HG03103 (cell line): ENCODE data around the gene AGAP1.

Experiments used
- ATAC-seq: cut with Tn5 transposase; IDR thresholded peaks from one replicate; pipeline ENCODE4 v1.9.1; 2021; ENCODE audit warnings: low read depth; ENCODE audit not compliant: unreplicated experiment

Gene AGAP1

GRCh38 chr2:235582081-235582686 lies 88.3 kb downstream of the AGAP1 start:
- no peak for ATAC-seq

- ATAC-seq: no peak
These were observed 88.9 kb downstream of the AGAP1 start for GRCh38 chr2:235582729-235583128.

GRCh38 chr2:235583144-235583543 lies 89.3 kb downstream of the AGAP1 start:
- no peak for ATAC-seq

GRCh38 chr2:235583925-235584637 lies 90.2 kb downstream of the AGAP1 start:
- no peak for ATAC-seq

- ATAC-seq: no peak
These were observed 90.8 kb downstream of the AGAP1 start for GRCh38 chr2:235584638-235585007.

GRCh38 chr2:235587202-235587601 lies 93.4 kb downstream of the AGAP1 start:
- ATAC-seq: no peak

- ATAC-seq: no peak
These were observed 94.9 kb downstream of the AGAP1 start for GRCh38 chr2:235588750-235589149.

- no peak for ATAC-seq
These were observed 97.4 kb downstream of the AGAP1 start for GRCh38 chr2:235591231-235591730.

GRCh38 chr2:235591921-235592320 lies 98.1 kb downstream of the AGAP1 start:
- no peak for ATAC-seq

- no peak for ATAC-seq
These were observed 98.6 kb downstream of the AGAP1 start for GRCh38 chr2:235592430-235592829.

GRCh38 chr2:235592836-235593235 lies 99.0 kb downstream of the AGAP1 start:
- no peak for ATAC-seq

GRCh38 chr2:235594041-235594440 lies 100.2 kb downstream of the AGAP1 start:
- ATAC-seq: no peak

GRCh38 chr2:235594964-235595363 lies 101.1 kb downstream of the AGAP1 start:
- no peak for ATAC-seq

GRCh38 chr2:235595422-235596010 lies 101.7 kb downstream of the AGAP1 start:
- ATAC-seq: no peak

GRCh38 chr2:235596272-235596671 lies 102.4 kb downstream of the AGAP1 start:
- no peak for ATAC-seq

GRCh38 chr2:235597081-235597615 lies 103.3 kb downstream of the AGAP1 start:
- no peak for ATAC-seq

- no peak for ATAC-seq
These were observed 104.2 kb downstream of the AGAP1 start for GRCh38 chr2:235598026-235598425.

- no peak for ATAC-seq
These were observed 105.0 kb downstream of the AGAP1 start for GRCh38 chr2:235598532-235599531.

GRCh38 chr2:235599596-235600338 lies 105.9 kb downstream of the AGAP1 start:
- ATAC-seq: no peak

- no peak for ATAC-seq
These were observed 106.6 kb downstream of the AGAP1 start for GRCh38 chr2:235600406-235600805.
